HG03139 (cell line): ENCODE data around the gene ITGB1BP1.
"Not testable (repeated sequence)": the region's sequence is repeated elsewhere in the genome, so short reads cannot be mapped to it uniquely, and the experiment has no call there.

Source experiments
- ATAC-seq: cut with Tn5 transposase; IDR thresholded peaks from one replicate; pipeline ENCODE4 v1.9.1; 2021; ENCODE audit not compliant: unreplicated experiment

The ITGB1BP1 gene

DNA sequence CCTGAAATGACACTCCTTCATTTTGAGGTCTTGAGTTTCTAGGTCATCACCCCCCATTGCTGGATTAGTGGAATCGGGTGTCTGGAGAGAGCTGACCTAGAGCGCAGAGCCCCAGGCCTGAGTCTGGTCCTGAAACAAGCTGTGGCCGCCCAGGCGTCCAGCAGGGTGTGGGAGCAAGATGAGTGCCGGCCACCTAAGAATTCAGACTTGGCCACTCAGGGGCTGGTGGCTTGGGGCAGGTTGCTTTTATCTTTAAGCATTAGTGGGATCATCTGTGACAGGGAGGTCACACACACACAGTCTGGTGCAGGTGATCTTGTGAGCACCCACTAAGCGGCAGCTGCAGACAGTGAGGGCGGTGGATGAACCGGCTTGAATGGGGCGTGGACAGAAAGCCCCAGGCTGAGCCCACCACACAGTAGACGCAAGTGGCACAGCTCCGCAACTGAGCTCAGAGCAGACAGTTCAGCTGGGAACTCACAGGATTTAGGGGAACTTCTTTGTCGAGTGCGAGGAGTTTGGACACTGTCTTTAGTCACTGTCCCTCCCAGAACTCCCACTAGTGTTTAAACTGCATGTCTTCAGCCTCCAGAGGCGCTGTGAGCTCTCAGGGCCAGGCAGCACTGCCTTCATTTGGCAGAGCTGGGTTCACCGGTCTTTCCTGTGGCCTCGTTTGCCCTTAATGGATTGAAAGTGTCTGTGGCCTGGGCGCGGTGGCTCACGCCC, 21.5 kb downstream of the ITGB1BP1 start:
- ATAC-seq: no peak

DNA sequence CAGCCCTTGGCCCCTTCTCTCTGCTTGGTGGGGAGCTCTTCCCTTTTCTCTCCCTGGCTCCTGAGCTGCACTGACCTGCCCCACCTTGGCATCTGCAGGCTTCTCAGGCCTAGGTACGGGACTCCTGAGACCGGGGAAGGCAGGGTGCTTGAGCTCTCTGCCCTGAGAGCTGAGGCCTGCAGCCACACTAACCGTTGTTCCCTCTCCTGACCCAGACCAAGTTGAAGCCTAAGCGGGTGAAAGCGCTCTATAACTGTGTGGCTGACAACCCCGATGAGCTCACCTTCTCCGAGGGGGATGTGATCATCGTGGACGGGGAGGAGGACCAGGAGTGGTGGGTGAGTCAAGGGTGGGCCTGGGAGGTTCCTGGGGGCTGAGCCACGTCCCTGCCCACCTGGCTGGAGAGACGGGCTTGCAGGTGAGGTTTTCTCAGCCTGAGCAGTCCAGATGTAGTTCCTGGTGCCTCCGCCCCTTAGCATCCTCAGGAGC, 22.2 kb downstream of the ITGB1BP1 start:
- no peak for ATAC-seq

DNA sequence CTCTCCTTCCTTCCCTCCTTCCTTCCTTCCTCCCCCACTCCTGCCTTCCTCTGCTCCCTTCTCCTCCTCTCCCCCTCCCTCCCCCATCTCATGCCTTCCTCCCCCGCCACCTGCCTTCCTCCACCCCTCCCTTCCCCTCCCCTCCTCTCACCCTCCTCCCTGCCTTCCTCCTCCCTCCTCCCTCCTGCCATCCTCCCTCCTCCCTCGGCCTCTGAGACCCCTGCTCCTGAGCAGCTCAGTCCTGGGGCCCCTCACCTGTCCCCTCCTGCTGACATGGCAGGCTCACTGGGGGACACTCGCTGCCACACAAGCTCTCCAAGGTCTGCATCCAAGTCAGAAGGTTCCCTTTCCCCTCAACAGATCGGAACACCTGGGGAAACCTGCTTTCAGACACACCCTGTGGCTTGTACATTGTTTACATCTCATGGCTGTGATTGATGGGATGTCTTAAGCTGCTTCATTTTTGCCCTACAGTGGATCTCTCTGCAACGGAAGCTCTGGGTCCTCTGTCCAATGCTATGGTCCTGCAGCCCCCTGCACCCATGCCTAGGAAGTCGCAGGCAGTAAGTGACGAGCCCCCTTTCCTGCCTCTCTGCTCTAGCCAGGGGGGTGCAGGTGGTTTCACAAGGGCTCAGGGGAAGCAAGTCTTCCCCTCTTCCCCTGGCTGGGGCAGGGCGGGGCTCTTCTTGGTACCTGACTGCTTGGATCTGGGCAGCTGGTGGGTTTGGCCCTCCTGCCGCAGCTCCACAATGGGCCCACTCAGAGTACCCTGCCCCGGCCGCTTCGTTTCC, 22.9 kb downstream of the ITGB1BP1 start:
- ATAC-seq: no peak

DNA sequence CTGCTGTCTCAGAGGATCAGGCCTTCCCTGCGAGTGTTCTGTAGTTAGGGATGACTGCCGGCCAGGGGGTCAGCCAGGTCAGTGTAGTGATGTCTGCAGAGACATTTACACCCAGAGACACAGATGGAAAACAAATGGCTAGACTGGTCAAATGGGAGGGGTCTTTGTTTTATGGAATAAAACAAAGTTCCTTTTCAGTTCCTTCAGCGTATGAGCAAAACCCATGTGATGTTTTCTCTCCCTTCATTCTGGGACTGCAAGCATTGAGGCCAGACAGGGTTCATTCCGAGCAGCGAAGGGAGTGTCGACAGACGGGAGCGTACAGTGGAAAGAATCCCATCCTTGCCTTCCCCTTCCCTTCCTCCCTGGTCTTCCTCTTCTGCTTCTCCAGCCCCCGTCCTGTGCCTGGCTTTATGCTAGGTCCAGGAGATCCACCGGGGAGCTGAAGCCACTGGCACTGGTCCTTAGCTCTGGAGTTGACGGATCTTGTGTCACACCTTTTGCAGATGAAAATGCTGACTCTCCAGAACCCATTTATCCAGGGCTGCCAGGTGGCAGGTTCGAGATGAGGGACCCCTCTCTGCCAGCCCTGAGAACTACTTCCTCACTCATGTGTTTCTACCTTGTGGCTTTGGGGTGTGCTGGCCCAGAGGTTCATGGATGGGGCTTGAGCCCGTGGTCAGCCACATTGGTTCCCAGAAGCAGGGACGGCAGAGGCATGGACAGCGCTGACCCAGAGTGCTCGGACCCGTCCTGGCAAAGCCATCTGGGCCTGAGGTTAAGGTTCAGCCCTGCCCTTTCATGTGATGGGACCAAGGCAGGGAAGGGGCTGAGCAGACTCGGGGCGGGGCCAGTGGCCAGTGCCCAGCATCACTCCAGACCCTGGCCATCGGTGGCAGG, 24.2 kb downstream of the ITGB1BP1 start:
- no peak for ATAC-seq

DNA sequence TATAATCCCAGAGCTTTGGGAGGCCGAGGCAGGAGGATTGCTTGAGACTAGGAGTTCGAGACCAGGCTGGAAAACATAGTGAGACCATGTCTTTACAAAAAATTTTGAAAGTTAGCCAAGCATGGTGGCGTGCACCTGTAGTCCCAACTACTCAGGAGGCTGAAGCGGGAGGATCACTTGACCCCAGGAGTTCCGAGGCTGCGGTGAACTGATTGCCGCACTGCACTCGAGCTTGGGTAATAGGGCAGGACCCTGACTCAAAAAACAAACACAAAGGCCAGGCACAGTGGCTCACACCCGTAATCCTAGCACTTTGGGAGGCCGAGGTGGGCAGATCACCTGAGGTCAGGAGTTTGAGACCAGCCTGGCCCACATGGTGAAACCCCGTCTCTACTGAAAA, 25.1 kb downstream of the ITGB1BP1 start:
- not testable (repeated sequence) for ATAC-seq

DNA sequence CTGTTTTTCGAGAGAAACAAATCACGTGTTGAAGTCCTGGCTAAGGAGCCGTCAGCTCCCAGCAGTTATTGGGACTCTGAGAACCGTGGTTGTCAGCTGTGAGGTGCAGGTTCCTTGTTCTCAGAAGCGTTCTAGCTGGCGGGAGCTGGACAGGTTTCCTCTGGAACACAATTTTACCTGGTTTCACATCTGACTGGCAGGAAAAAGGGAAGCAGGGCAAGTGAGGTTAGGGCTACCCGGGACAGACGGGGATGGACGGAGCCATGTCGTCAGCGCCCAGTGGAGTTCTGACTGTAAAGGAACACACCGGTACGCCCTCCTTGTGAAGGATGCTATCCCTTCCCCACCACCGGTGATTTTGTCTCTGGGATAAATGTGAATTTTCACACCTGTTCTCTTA, 26.1 kb downstream of the ITGB1BP1 start:
- ATAC-seq: no peak

DNA sequence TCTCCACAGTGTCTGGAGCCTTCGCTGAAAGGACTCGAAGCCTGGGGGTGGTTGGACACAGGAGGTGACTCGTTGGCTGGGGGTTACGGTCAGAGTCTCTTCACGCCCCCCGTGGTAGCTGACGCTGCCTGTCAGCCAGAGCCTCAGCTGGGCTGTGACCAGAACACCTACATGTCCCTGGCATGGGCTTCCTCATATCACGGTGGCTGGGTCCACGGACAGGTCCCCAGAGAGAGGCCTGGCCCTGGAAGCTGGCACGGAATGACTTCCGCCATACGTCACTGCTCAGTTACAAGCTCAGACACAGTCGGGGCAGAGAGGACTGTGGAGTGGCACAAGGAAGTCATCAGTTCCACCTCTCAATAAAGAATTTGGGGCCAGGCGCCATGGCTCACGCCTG, 28.5 kb downstream of the ITGB1BP1 start:
- ATAC-seq: no peak

DNA sequence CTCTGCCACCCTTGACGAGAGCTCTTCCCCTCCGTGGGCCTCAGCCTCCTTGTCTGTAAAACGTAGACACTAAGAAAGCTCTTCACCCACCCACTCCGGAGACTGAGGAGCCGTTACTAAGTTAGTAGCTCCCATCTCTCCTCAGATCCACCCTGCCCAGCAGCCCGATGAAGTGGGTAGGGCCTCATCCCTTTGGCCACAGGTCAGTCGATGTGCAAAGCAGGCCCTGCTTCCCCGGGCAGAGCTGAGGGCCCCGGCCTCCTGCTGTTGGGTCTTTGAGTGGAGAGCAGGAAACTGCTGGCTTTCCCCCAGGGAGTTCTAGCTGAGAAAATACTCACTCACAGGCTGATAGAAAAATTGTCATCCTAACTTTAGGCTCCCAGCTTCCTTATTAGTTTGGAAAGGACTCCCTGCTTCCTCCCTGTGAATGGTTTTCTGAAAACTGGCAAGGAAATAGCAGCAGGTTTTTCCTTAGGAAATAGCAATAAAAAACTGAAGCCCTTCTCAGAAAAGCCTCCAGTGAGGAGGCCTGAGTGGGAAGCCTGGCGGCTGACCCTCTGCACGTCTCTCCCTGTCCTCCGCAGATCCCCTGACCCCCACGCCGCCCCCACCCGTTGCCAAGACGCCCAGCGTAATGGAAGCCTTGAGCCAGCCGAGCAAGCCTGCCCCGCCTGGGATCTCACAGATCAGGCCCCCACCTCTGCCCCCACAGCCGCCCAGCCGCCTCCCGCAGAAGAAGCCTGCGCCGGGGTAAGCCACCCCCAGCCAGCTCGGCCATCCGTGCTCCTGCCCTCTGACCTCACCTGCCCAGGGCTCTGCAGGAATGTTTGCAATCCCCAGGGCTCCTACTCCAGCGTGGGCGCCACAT, 30.2 kb downstream of the ITGB1BP1 start:
- ATAC-seq: no peak

DNA sequence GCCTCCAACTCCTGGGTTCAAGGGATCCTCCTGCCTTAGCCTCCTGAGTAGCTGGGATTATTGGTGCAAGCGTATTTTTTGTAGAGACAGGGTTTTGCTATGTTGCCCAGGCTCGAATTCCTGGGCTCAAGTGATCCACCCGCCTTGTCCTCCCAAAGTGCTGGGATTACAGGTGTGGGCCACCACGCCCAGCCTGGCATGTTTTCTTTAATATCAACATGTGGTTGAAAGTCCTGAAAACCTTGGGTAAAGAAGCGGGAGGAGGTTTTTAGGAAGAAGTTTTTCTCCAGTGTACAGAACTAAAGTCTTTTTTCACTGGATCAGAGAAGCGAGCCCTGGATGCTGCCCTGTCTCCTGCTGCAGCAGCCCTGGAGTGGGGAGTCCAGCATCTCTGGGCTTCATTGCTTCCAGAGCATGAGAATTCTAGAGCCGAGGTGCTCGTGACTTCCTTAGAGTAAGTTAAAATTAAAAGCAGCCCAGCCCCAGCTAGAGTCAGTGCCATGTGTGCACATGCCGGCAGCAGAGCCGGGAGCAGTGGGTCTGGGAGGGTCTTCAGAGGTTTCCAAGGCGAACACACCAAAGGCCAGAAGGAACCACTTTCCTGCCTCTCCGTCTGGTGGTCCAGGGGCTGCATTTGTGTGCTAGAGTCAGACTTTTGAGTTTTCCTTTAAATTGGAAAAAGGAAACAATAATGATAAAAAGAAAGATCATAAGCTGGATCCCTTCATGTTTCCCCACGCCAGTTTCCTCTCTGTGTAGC, 31.2 kb downstream of the ITGB1BP1 start:
- ATAC-seq: no peak

DNA sequence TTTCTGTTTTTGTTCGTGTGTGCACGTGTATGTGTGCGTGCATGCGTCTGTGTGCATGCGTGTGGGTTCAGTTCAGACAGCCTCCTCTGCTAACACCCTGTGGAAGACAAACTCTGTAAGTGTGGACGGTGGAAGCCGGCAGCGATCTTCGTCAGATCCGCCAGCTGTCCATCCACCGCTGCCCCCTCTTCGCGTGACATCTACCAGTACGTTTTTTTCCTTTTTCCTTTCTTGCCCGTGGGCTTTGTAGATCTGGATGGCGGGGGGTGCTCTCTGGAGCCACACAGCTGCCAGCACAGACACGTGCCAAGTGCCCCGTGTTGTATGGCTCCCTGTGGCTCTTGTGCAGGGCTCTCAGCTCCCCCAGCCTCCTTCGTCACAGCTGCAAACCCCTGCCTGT, 32.3 kb downstream of the ITGB1BP1 start:
- ATAC-seq: no peak

DNA sequence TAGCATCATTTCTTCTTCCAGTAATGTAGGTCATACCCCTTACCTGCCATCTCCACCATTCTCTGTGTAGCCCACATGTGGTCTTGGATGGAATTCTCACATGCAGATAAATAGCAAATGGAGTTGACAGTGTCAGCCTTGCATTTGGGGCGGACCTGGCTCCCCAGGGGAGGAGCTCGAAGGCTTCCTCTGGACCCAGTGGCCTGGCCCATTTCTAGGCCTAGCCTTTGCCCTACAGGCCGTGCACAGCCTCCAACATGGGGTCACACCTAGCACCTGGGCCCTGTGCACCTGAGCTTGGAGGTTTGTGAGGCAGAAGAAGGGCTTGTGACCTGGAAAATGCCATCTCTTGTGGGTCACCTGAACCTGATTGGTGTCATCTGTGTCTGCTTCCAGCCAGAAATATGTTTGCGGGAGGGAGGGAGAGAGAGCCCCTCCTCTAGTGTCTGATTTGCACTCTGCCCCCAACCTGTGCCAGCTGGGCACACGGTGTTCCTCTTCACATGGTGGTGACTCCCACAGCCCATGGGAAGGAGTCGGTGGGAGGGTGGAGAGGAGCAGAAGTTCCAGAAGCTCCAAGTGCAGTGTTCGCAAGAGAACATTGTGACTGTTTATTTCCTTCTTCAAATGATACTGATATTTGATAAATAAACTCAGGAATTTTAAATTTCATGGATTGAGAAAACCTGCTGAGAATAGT, 33.0 kb downstream of the ITGB1BP1 start:
- ATAC-seq: no peak

DNA sequence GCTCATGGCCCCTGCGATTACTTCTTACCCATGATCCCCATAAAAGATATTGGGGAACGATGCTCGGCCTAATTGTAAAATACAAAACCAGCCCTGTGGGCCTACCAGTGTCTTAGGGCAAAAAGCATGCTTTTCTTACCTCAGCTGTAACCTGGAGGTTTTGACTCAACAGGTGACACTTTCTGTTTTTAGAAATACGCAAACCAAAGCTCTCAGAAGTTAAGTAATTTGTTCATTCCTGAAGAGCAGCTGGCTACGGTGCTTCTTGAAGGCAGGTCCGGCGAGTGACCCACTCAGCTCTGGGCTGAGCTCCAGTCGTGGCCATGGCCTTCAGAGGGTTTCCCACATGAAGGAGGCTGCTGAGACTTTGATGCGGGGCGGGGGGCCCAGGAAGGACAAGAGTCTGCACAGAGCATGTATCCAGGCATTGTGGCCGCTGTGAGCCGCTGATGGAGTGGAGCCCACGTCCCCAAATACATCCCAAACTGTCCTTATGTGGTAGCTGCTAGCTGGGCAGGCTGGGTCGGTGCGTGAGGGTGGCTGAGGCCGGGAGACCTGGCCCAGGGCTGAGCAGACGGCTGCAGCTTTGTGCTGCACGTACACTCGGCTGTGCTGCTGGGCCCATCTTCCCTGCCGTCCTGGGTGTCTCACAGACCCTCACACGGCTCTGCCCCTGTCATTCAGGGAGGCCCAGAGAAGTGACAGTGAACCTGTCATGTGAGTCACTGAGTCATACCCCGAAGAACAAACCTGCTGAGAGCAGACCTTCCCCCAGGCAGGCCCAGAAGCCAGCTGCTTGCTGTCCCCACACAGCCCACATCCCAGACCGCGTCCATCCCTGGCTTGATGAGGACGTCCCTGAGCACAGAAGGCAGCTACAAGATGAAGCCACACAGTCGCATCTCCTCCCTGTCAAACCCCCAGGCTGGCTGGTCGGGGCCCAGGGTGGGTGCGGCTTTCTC, 34.1 kb downstream of the ITGB1BP1 start:
- no peak for ATAC-seq

DNA sequence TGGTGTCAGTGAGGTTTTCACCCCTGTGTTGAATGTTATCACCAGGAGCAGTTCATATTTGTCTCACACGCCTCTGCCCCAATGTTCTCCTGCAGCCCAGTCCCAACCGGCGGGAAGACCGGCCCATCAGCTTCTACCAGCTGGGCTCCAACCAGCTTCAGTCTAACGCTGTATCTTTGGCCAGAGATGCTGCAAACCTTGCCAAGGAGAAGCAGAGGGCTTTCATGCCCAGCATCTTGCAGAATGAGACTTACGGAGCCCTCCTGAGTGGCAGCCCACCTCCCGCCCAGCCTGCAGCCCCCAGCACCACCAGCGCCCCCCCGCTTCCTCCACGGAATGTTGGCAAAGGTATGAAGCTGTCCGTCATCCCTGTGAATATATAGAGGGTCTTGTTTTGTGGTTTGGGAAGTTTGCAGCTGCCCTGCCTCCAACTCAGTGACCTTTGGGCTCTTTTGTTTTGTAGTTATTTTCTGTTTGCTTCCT, 35.1 kb downstream of the ITGB1BP1 start:
- no peak for ATAC-seq

DNA sequence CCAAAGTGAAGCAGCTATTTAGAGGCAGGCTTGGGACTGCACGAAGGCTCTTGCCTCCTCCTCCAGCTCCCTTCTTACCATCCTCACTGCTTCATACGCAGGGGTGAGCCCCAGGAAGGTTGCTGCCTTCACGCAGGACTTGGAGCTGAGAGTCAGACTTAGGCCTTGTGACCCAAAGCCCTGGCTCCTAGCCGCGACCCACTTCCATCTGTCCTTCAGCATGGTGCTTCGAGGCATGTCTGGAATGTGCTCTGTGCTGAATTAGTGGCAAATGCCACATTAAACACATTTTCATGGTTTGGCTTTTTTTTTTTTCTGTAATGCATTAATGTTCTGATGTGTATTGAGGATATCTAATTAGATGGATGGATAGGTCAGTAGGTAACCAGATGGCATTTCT, 37.5 kb downstream of the ITGB1BP1 start:
- ATAC-seq: no peak

DNA sequence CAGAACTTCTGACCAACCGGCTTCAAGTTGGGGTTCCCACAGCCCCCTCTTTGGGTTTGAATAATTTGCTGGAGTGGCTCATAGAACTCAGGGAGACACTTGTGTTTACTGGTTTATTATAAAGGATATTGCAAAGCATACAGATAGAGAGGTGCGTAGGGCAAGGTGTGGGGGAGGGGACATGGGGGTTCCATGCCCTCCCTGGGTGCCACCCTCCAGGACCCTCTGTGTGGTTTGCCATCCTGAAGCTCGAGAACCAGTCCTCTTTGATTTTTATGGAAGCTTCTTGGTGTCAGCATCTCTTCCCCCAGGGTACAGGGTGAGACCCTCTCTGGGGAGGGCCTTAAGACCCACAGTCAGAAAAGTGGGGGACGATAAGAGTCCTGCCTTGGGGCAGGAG, 38.8 kb downstream of the ITGB1BP1 start:
- ATAC-seq: no peak

DNA sequence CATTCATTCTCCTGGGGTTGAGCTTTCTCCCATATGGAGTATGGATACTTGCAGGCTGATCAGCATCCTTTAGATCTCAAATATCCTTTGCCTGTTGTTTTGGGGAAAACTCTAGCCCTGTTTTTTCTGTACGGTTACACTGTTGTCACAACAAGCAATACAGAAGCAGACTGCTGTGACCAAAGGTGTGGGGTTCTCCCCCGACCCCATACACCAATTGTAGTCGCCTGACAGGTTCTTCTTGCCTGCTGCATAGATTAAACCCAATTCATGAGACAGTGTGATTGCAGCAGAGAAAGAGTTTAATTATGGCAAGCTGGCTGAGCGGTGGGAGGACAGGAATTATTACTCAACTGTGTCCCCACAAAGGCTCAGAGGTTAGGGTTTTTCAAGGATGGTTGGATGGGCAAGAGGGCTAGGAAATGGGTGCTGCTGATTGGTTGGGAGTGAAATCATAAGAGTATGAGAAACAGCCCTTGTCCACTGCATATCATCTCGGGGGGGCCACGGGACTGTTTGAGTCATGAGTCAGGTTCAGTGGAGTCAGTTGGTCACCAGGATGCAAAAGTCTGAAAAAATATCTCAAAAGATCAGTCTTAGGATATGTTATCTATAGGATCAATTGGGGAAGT, 40.6 kb downstream of the ITGB1BP1 start:
- no peak for ATAC-seq
